T-helper 2 cell treated with Interferon-gamma antibody and Interleukin-4, amounts not matched to agents 5 μg/mL and 100 μg/mL, for 36 hours (primary cell): Measurements from ENCODE around the gene CCNDBP1.
"Not testable (repeated sequence)": the region's sequence is repeated elsewhere in the genome, so short reads cannot be mapped to it uniquely, and the experiment has no call there.

Experiments used
- DNase-seq: peaks from one replicate; pipeline ENCODE4 v3.0.0; 2021; ENCODE audit warnings: low spot score
- H3K27ac Mint-ChIP-seq: one replicate; pipeline ENCODE4 v1.8.0; 2021; ENCODE audit warnings: mild to moderate bottlenecking, mixed read lengths
- H3K27me3 Mint-ChIP-seq: one replicate; pipeline ENCODE4 v1.8.0; 2021; ENCODE audit warnings: low read depth, mixed read lengths
- H3K36me3 Mint-ChIP-seq: one replicate; pipeline ENCODE4 v1.8.0; 2021; ENCODE audit warnings: low read depth, mixed read lengths
- H3K4me1 Mint-ChIP-seq: one replicate; pipeline ENCODE4 v1.8.0; 2021; ENCODE audit warnings: low read depth, mixed read lengths
- H3K4me3 Mint-ChIP-seq: one replicate; pipeline ENCODE4 v1.8.0; 2022; ENCODE audit warnings: mild to moderate bottlenecking, moderate library complexity, mixed read lengths
- H3K9me3 Mint-ChIP-seq: one replicate; pipeline ENCODE4 v1.8.0; 2021; ENCODE audit warnings: mixed read lengths

Gene CCNDBP1

GRCh38 chr15:43177147-43177546, 8.1 kb upstream of the CCNDBP1 start:
- not testable (repeated sequence) for H3K4me3 Mint-ChIP-seq, H3K27ac Mint-ChIP-seq, DNase-seq, H3K4me1 Mint-ChIP-seq, H3K27me3 Mint-ChIP-seq, H3K9me3 Mint-ChIP-seq
- peaks cover 31% of the 10 kb centered on the region for H3K36me3 Mint-ChIP-seq

- H3K27me3 Mint-ChIP-seq, result no peaks in the 10 kb centered on the region
- peak overlapping the region; percentile 51 for H3K27ac Mint-ChIP-seq
- DNase-seq, result no peak
- H3K4me3 Mint-ChIP-seq, result no peak overlapping the region
- H3K4me1 Mint-ChIP-seq, result peaks cover 21% of the 10 kb centered on the region
- no peaks in the 10 kb centered on the region for H3K9me3 Mint-ChIP-seq
- peaks cover 16% of the 10 kb centered on the region for H3K36me3 Mint-ChIP-seq
Observed at GRCh38 chr15:43183270-43183669, 1.9 kb upstream of the CCNDBP1 start.

DNA sequence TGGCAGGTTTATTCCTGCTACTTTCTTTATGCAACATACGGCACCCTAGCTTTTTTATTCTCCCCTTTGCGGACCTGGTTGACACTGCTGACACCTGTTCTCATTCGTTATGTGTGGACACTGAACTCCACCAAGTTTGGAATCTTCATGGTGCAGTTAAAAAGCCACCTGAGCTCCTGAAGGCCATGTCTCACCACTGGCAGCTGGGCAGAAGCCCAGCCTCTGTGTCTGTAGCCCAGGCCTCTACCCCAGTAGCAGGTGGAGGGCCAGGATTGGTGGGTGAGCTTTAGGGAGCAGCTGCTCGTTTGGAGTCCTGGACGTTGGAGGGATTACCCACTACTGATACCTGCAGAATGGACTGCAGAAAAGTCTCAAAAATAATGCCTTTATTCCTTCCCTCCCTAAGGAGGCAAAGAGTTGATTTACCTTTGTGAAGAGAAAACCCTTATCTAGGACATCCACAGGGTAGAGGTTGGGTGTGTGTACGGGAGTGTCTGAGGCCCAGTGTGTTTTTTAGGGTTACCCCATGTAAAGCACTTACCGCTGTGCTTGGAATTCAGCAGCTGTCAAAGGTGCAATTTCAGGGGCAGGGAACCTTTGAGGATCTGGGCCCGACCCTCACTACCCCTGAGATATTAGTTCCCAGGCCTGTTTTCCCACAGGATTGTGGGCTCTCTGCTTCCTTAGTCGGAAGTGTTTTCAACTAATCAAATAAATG, 637 bp upstream of the CCNDBP1 start:
- Mint-ChIP-seq H3K27ac (peak overlapping the region; percentile 94), H3K36me3 (peaks cover 18% of the 10 kb centered on the region), H3K4me3 (peak overlapping the region; percentile 97)

DNA sequence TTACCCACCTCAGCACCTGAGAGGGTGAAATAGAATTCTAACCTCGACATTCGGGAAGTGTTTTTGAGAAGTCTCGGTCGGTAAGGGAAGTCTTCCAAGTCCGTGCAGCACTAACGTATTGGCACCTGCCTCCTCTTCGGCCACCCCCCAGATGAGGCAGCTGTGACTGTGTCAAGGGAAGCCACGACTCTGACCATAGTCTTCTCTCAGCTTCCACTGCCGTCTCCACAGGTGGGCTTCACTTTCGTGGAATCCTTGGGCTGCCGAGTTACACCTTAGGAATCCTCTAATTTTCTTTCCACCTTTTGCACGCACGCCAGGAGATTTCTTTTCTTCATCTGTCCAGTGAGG, 775 bp downstream of the CCNDBP1 start:
- H3K4me1 Mint-ChIP-seq, result peaks cover 28% of the 10 kb centered on the region
- no peak for DNase-seq
- H3K27ac Mint-ChIP-seq, result peak overlapping the region; percentile 94
- H3K36me3 Mint-ChIP-seq, result peaks cover 25% of the 10 kb centered on the region
- peak overlapping the region; percentile 97 for H3K4me3 Mint-ChIP-seq
- H3K9me3 Mint-ChIP-seq, result no peaks in the 10 kb centered on the region
- no peaks in the 10 kb centered on the region for H3K27me3 Mint-ChIP-seq

More for the DNA sequence above, 637 bp upstream of the CCNDBP1 start:
- no peak for DNase-seq
- no peaks in the 10 kb centered on the region for H3K27me3 Mint-ChIP-seq
- H3K4me1 Mint-ChIP-seq, result peaks cover 27% of the 10 kb centered on the region
- no peaks in the 10 kb centered on the region for H3K9me3 Mint-ChIP-seq

- no peaks in the 10 kb centered on the region for H3K9me3 Mint-ChIP-seq
- peak overlapping the region; percentile 97 for H3K4me3 Mint-ChIP-seq
- DNase-seq, result no peak
- no peaks in the 10 kb centered on the region for H3K27me3 Mint-ChIP-seq
- H3K4me1 Mint-ChIP-seq, result peaks cover 28% of the 10 kb centered on the region
- H3K27ac Mint-ChIP-seq, result peak overlapping the region; percentile 37
- peaks cover 30% of the 10 kb centered on the region for H3K36me3 Mint-ChIP-seq
Observed at GRCh38 chr15:43187544-43188155, 2.4 kb downstream of the CCNDBP1 start.

DNA sequence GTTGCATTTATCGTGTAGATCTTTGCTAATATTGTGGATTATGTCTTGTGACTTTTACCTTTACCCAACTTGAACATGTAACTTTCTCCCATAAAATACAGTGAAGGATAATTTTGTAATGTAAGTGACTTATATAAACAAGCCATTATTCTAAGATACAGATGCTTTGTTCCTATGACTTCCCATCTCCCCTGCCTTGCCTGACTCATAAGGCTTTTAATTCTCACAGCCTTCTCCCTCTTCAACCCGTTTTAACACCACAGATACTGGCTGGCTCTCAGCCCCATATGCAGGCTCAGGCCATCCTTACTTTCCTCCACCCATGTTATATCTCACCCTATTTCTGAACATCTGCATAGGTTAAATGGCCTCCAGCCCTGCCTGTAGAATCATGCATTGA, 4.1 kb downstream of the CCNDBP1 start:
- Mint-ChIP-seq H3K27ac (peak overlapping the region; percentile 58), H3K4me3 (no peak overlapping the region), H3K36me3 (peaks cover 34% of the 10 kb centered on the region), H3K9me3 (no peaks in the 10 kb centered on the region), H3K27me3 (no peaks in the 10 kb centered on the region), H3K4me1 (peaks cover 28% of the 10 kb centered on the region)
- DNase-seq, result no peak

- H3K36me3 Mint-ChIP-seq, result peaks cover 39% of the 10 kb centered on the region
- H3K27me3 Mint-ChIP-seq, result no peaks in the 10 kb centered on the region
- DNase-seq, result no peak
- H3K4me1 Mint-ChIP-seq, result peaks cover 23% of the 10 kb centered on the region
- no peak overlapping the region for H3K27ac Mint-ChIP-seq
- no peak overlapping the region for H3K4me3 Mint-ChIP-seq
- no peaks in the 10 kb centered on the region for H3K9me3 Mint-ChIP-seq
Observed at GRCh38 chr15:43190178-43190577, 5.0 kb downstream of the CCNDBP1 start.

DNA sequence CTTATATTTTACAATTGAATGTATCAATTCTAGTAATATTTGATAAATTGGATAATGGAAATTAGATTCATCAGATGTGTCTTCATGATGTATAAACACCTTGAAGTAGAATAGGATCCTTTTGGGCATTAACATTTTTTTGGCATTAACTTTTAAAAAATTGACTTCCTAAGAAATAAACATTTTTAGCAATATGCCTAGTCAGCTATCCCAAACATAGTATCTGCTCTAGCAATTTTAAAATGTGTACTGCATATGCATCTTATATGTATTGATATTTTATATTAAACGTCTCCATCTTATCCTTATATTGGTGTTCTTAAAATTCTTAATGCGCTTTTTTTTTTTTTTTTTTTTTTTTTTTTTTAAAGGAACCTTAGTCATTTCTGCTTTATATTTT, 8.5 kb downstream of the CCNDBP1 start:
- DNase-seq, result no peak
- no peaks in the 10 kb centered on the region for H3K27me3 Mint-ChIP-seq
- no peak overlapping the region for H3K27ac Mint-ChIP-seq
- no peak overlapping the region for H3K4me3 Mint-ChIP-seq
- H3K9me3 Mint-ChIP-seq, result peaks cover 4% of the 10 kb centered on the region
- H3K36me3 Mint-ChIP-seq, result peaks cover 56% of the 10 kb centered on the region
- peaks cover 7% of the 10 kb centered on the region for H3K4me1 Mint-ChIP-seq

DNA sequence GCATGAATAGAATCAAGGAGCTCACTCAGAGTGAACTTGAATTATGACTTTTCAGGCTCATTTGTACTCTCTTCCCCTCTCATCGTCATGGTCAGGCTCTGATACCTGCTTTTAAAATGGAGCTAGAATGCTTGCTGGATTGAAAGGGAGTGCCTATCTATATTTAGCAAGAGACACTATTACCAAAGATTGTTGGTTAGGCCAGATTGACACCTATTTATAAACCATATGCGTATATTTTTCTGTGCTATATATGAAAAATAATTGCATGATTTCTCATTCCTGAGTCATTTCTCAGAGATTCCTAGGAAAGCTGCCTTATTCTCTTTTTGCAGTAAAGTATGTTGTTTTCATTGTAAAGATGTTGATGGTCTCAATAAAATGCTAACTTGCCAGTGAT, 9.6 kb downstream of the CCNDBP1 start:
- H3K4me1 Mint-ChIP-seq, result peaks cover 1% of the 10 kb centered on the region
- H3K9me3 Mint-ChIP-seq, result peaks cover 4% of the 10 kb centered on the region
- no peak for DNase-seq
- H3K4me3 Mint-ChIP-seq, result no peak overlapping the region
- peaks cover 50% of the 10 kb centered on the region for H3K36me3 Mint-ChIP-seq
- no peak overlapping the region for H3K27ac Mint-ChIP-seq
- no peaks in the 10 kb centered on the region for H3K27me3 Mint-ChIP-seq

GRCh38 chr15:43196760-43197548, 11.8 kb downstream of the CCNDBP1 start:
- H3K27me3 Mint-ChIP-seq, result no peaks in the 10 kb centered on the region
- H3K27ac Mint-ChIP-seq, result no peak overlapping the region
- H3K9me3 Mint-ChIP-seq, result peaks cover 4% of the 10 kb centered on the region
- DNase-seq, result no peak
- no peak overlapping the region for H3K4me3 Mint-ChIP-seq
- peaks cover 5% of the 10 kb centered on the region for H3K4me1 Mint-ChIP-seq
- H3K36me3 Mint-ChIP-seq, result peaks cover 38% of the 10 kb centered on the region

DNA sequence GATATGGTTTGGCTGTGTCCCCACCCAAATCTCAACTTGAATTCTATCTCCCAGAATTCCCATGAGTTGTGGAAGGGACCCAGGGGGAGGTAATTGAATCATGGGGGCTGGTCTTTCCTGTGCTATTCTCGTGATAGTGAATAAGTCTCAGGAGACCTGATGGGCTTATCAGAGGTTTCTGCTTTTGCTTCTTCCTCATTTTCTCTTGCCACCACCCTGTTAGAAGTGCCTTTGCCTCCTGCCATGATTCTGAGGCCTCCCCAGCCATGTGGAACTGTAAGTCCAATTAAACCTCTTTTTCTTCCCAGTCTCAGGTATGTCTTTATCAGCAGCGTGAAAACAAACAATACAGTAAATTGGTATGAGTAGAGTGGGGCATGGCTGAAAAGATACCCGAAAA, 12.6 kb downstream of the CCNDBP1 start:
- H3K27ac Mint-ChIP-seq, H3K4me3 Mint-ChIP-seq, DNase-seq, H3K9me3 Mint-ChIP-seq, H3K4me1 Mint-ChIP-seq, H3K27me3 Mint-ChIP-seq: not testable (repeated sequence)
- H3K36me3 Mint-ChIP-seq, result peaks cover 33% of the 10 kb centered on the region

- H3K9me3 Mint-ChIP-seq, H3K4me3 Mint-ChIP-seq, H3K27ac Mint-ChIP-seq, H3K27me3 Mint-ChIP-seq, DNase-seq, H3K4me1 Mint-ChIP-seq: not testable (repeated sequence)
- peaks cover 27% of the 10 kb centered on the region for H3K36me3 Mint-ChIP-seq
Observed at GRCh38 chr15:43198556-43198955, 13.4 kb downstream of the CCNDBP1 start.

GRCh38 chr15:43198992-43199391, 13.8 kb downstream of the CCNDBP1 start:
- Mint-ChIP-seq H3K27me3 (no peaks in the 10 kb centered on the region), H3K9me3 (peaks cover 4% of the 10 kb centered on the region), H3K36me3 (peaks cover 27% of the 10 kb centered on the region), H3K4me1 (peaks cover 5% of the 10 kb centered on the region), H3K27ac (no peak overlapping the region), H3K4me3 (no peak overlapping the region)
- no peak for DNase-seq

GRCh38 chr15:43199945-43200488, 14.8 kb downstream of the CCNDBP1 start:
- Mint-ChIP-seq H3K4me3 (no peak overlapping the region), H3K4me1 (peaks cover 8% of the 10 kb centered on the region), H3K9me3 (peaks cover 4% of the 10 kb centered on the region), H3K36me3 (peaks cover 20% of the 10 kb centered on the region), H3K27ac (no peak overlapping the region), H3K27me3 (no peaks in the 10 kb centered on the region)
- DNase-seq, result no peak
